GM13977 (cell line): ENCODE measurements around the gene ZKSCAN7.
"Not testable (repeated sequence)": the region's sequence is repeated elsewhere in the genome, so short reads cannot be mapped to it uniquely, and the experiment has no call there.

Experiments
- DNase-seq: peaks from one replicate; pipeline ENCODE4 v3.0.0; 2012; ENCODE audit warnings: low spot score
- CTCF ChIP-seq: IDR thresholded peaks from 2 replicates; pipeline ENCODE4 v1.5.1; 2012; ENCODE audit warnings: mild to moderate bottlenecking, control low read depth; ENCODE audit not compliant: insufficient read depth; ENCODE audit errors: extremely low read depth, missing control alignments
- in situ Hi-C: fragments of 300-500 bp; cut with MboI; formaldehyde crosslinking; loops from one replicate; pipeline ENCODE4 v1.12.0; 2022; ENCODE audit warnings: low sequenced_read_pairs, low pct_unique_long_range_greater_than_20kb, mixed read lengths, inconsistent platforms; ENCODE audit not compliant: unreplicated experiment

ZKSCAN7 gene

GRCh38 chr3:44562147-44562546 lies 7.2 kb downstream of the ZKSCAN7 start:
- in situ Hi-C loops, result no loop called here
- no peak for DNase-seq
- no peak for TF ChIP-seq CTCF

- TF ChIP-seq CTCF, result no peak
- no peak for DNase-seq
- in situ Hi-C loops, result no loop called here
Measured at GRCh38 chr3:44568561-44568960, 13.6 kb downstream of the ZKSCAN7 start.

GRCh38 chr3:44571024-44571423 lies 16.0 kb downstream of the ZKSCAN7 start:
- no peak for DNase-seq
- no peak for TF ChIP-seq CTCF
- in situ Hi-C loops, result no loop called here

GRCh38 chr3:44576613-44577012 lies 21.6 kb downstream of the ZKSCAN7 start:
- in situ Hi-C loops, result no loop called here

GRCh38 chr3:44577354-44577952 lies 22.5 kb downstream of the ZKSCAN7 start:
- in situ Hi-C loops, DNase-seq: not testable (repeated sequence)

More at GRCh38 chr3:44576613-44577012, 21.6 kb downstream of the ZKSCAN7 start:
- no peak for DNase-seq
- no peak for TF ChIP-seq CTCF

- DNase-seq, in situ Hi-C loops: not testable (repeated sequence)
Measured at GRCh38 chr3:44578316-44578715, 23.3 kb downstream of the ZKSCAN7 start.

GRCh38 chr3:44578924-44579515 lies 24.0 kb downstream of the ZKSCAN7 start:
- in situ Hi-C loops, DNase-seq: not testable (repeated sequence)

GRCh38 chr3:44579749-44580148 lies 24.8 kb downstream of the ZKSCAN7 start:
- DNase-seq, in situ Hi-C loops: not testable (repeated sequence)

GRCh38 chr3:44580971-44581370 lies 26.0 kb downstream of the ZKSCAN7 start:
- in situ Hi-C loops, DNase-seq: not testable (repeated sequence)
